Stimulated activated CD8-positive, alpha-beta memory T cell treated with anti-CD3 and anti-CD28 coated beads, Interleukin-15, amount 100 ng/mL, for 24 hours (primary cell): Measurements from ENCODE around the gene SEMA4G.

Experiments
- DNase-seq: peaks from one replicate; pipeline ENCODE4 v3.0.0-alpha.2; 2020; ENCODE audit warnings: low read depth

The SEMA4G gene

GRCh38 chr10:100988166-100988565 is 18.9 kb downstream of the SEMA4G start:
- no peak for DNase-seq

DNA sequence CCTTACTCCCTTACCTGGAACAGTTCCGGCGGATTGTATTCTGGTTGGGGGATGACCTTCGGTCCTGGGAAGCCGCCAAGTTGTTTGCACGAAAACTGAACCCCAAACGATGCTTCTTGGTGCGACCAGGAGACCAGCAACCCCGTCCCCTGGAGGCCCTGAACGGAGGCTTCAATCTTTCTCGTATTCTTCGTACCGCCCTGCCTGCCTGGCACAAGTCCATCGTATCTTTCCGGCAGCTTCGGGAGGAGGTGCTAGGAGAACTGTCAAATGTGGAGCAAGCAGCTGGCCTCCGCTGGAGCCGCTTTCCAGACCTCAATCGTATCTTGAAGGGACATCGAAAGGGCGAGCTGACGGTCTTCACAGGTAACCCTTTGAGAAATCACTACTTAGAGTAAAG is 19.8 kb downstream of the SEMA4G start:
- no peak for DNase-seq

DNA sequence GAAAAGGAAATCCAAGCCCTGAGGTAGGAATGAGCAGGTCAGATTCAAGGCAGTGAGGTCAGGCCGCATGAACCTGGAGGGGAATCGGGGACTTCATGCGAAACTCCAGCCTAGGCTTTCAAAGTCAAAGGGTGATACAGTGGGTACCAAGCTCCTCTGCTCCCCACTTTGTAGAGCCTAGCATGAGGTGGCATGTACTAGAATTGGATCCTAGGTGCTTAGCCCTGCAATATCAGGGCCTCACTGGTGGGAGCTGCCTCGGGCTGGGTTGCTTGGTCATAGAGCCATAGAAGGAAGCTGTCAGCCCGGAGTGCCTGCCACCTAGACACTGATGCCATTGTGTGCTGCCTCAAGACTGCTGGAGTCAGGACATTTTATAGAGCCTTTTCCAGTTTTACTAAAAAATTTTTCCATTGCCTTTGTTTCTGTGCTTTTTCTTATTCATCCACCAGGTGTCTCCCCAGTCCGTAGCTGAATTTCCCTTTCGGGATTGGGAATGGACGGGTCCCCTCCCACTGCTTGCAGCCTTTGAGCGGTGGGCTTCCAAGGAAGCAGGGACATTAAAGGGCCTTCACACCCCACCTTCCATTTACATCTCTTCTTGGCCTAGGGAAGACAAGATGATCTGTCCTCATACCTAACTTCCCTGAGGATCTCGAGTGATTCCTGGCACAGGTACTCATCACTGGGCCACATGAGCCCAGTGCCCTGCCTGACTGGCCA is 24.8 kb downstream of the SEMA4G start:
- DNase-seq: no peak

GRCh38 chr10:100995181-100995580 is 25.9 kb downstream of the SEMA4G start:
- DNase-seq: no peak

- no peak for DNase-seq
Observed at GRCh38 chr10:100996678-100997359, 27.5 kb downstream of the SEMA4G start.

- DNase-seq: peak; percentile 49
Observed at GRCh38 chr10:100997360-100998182, 28.3 kb downstream of the SEMA4G start.

DNA sequence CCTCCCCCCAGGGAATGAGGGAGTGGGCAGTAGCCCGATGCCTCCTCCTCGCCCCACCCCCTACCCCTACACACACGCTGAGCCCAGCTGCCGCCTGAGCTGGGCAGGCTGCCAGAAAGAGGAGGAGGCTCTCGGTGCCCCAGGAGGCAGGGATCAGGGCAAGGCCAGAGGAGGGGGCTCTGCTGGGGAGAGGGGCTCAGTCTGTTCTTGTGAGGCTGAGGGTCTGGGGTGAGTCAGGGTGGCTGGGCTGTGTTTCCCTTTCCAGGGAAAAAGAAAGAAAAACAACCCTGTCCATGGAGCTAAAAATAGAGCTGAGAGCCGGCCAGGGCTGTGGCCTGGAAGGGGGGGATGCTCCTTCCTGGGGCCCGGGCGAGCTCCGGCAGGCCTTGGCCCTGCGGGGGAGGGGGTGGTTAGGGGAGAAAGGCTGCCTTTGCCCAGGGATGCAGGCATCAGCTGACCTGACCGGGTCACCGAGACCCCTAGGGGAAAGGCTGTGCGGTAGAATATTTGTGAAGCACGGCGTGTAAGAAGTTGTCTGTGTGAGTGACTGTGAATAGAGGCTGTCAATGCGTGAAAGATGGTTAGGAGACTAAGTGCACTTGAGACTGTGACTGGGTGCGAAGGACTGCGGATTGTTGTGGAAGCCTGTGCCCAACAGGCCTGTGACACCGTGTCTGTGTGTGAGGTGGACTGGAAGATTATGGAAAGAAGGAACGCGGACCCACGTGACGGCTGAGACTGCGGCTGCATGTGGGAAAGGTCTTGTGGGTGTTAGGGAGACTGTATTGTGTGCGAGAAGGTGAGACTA is 29.1 kb downstream of the SEMA4G start:
- no peak for DNase-seq

DNA sequence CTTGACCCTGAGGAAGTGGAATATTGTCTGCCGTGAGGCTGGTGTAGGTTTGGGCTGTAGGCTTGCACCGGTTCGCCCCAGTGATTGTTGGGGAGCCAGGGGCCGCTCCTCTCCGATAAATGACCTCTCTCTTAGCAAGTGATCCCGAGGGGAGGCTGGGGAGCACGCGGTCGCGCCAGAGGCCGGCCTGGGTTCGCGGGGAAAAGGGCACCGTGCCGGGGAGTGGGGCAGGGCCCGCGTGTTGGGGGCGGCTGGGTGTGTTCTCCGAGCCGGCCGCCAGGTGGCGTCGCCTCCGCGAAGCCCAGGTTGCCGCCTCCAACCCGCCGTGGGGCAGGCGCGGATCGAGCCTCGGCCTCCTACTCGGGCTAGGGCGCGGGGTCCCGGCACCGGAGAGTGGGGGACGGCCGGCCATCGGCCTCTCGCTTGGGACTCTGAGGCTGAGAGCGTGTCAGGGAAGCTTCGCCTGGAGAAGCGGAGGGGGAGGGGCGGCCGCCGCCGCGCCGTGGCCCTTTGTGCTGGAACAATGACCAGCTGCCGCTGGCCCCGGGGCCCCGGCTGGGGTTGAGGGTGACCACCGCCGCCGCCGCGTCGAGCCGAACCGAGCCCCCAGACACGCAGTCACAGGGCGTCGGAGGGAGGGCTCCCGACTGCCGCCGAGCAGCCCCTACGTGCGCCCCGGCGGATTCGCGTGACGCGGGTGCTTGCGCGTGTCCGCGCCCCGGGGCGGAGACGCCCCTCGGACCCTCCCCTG is 29.9 kb downstream of the SEMA4G start:
- peak; percentile 56 for DNase-seq

DNA sequence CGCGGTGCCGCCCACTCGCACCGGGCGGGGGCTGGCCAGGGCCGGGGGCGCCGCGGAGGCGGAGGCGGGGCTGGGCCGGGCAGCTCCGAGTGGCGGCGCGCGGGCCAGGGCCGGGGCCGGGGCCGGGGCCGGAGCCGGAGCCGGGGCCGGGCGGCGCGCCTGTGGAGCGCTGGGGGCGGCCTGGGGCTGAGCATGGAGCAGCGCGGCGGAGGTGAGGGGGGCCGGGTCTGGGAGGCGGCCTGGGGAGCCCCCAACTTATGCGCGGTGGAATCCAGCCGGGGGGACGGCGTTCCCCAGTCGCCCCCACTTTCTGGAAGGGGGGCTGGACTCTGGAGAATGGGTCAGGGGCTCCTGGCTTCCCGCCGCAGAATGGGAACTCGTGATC is 30.4 kb downstream of the SEMA4G start, which contains the start of gene LZTS2:
TSS of gene LZTS2 (plus strand) at position 67 of the 385 bp plus-strand sequence. CDS start 2,731 bp downstream, outside the sequence.
- no peak for DNase-seq

DNA sequence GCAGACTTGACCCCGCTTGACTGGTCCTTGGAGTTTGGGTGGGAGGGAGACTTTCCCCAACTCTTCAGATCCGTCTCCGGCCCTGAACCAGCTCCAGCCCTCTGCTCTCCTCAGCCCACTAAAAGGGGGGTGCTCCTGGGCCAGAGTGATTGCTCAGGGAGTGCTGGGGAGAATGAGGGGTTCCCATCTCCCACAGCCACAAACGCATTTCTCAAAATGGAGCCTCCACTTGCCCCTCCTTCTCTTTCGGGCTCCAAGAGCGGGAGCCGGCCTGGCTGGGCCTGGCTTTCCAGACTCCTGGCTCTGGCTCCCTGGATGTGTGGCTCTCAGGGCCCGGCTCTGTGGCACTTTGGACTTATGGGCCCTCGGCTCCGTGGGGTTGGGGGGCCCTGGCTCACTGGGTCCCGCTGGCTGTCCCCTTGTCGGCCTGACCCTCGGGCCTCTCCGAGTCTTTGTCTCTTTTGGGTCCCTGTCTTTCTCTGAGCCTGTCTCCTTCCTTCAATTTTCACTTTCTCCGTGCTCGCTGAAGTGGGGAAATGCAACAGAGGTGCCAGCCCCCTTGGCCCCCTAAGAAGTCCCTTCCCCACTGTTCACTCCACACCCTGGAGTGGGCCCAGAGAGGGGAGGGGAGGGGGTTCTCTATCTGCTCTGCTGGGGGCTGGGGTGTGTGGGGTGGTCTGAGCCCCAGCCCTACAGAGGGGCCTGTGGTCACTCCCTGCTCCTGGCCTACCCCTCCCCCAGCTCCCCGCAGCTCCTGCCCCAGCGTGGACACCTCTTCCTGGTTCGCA is 31.0 kb downstream of the SEMA4G start:
- no peak for DNase-seq

DNA sequence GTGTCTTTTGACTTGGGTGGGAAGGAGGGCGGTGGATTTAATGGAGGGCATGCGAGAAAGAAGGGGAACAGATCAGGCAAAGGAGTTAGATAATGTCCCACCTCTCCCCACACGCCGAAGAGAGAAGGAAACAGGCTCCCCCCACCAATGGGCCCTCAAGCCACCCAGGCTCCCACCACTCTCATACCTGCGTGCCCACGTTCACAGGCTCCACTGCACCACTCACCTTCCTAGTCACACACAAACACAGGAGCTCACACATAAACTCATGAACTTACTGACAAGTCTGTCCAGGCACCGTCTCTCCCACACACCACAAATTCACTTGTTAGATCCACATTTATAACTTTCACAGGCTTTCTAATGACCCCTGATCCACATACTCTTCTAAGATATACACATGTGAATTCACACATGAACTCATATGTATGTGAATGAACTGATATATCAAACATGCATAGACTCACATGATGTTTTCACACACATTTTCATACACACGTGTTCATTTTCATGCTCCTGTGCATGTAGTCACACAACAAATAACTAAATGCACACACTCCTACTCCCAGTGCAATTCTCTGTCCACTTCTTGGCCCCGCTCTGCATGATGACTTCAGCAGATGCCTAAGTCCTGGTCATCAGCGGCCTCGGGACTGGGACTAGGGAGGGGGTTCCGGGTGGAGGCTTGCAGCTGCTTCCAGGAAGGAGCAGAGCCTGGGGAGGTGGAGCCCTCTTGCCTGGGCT is 31.8 kb downstream of the SEMA4G start:
- no peak for DNase-seq

DNA sequence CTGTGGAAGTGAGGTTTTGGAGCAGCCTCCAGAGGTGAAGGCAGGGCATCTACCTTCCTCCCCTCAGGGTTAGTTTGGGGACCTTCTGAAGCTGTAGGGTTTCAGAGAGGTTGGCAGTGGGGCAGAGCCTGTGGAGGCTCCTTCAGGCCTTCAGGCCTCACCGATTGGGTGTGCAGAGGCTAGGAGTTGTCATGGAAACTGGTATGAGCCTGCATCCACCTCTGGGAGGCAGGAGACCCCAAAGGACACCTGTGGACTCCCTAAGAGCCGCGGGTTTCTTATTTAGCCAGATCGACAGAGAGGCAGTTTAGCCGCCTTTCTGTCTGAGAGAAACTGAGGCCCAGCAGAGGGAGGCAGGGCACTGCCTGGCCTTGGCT is 32.3 kb downstream of the SEMA4G start:
- DNase-seq: no peak

DNA sequence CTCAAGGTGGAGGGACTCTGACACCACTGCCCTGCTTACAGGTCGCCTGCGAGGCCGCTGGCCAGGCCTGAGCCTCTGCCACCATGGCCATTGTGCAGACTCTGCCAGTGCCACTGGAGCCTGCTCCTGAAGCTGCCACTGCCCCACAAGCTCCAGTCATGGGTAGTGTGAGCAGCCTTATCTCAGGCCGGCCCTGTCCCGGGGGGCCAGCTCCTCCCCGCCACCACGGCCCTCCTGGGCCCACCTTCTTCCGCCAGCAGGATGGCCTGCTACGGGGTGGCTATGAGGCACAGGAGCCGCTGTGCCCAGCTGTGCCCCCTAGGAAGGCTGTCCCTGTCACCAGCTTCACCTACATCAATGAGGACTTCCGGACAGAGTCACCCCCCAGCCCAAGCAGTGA is 33.2 kb downstream of the SEMA4G start:
- no peak for DNase-seq

GRCh38 chr10:101003639-101004206 is 34.4 kb downstream of the SEMA4G start:
- no peak for DNase-seq

DNA sequence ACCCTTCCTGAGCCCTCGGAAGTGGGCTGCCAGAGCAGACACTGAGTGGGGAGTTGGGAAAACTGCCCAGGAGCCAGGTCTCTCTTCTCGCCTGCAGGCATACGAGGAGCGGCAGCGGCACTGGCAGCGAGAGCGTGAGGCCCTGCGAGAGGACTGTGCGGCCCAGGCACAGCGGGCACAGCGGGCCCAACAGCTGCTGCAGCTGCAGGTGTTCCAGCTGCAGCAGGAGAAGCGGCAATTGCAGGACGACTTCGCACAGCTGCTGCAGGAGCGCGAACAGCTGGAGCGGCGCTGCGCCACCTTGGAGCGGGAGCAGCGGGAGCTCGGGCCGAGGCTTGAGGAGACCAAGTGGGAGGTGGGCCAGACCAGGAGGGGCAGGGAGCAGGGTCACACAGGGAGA is 36.1 kb downstream of the SEMA4G start:
- no peak for DNase-seq

GRCh38 chr10:101005869-101006567 is 36.7 kb downstream of the SEMA4G start:
- DNase-seq: no peak

GRCh38 chr10:101006593-101007098 is 37.3 kb downstream of the SEMA4G start:
- no peak for DNase-seq

GRCh38 chr10:101007099-101007711 is 37.9 kb downstream of the SEMA4G start:
- no peak for DNase-seq
